ENCODE results near the gene TBX18. TPM values are rescaled to one million over a fixed set of nuclear protein-coding genes. Genes with fewer than 3 reads are reported as not detected.

Gene TBX18
- total and polyA plus RNA-seq, 10 of the 15 experiments (the other 5 are each of a cell fraction or from before 2014, with no cell fraction given): 0.03 to 6.1 (median 0.17) TPM; not detected in 6

DNA sequence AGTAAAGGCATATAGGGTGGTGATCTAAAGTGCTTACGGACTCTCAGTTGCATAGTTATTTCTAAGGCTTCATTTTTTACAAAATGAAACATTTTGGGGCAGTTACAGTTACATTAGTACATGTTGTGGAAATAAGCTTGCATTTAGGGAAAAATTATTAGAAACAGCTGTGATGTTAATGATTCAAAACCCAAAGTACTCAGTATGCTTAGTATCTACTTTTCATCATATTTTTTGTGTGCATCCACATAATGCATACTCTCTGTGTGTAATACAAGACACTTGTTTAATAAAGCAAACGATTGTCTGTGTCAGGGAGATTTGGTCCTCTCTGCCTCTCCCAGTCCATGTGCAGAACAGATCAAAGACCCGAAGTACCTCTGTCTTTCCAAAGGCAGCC lies 11.4 kb upstream of the TBX18 start:
- no peaks in the 10 kb centered on the region for H3K4me1 ChIP-seq (ENCODE audit: control insufficient read depth, insufficient read depth, low read length)
- H3K79me2 ChIP-seq (ENCODE audit: control insufficient read depth, insufficient read depth, low read length): no peaks in the 10 kb centered on the region
- peaks cover 2 to 4% of the 10 kb centered on the region in 2 experiments for H3K27me3 ChIP-seq (replicated peaks in 1 of 2; ENCODE audit: control insufficient read depth in 2 of 2, insufficient read depth in 2 of 2, low read length in 1 of 2)
- in situ Hi-C loops (cut with MboI): no loop called here
- intact Hi-C loops (cut with micrococcal nuclease; ENCODE audit: unreplicated experiment): loop anchor here (1.0 kb wide), 1 partner anchor 347 kb away; no protein-coding TSS in a partner anchor
- H3K9ac ChIP-seq (ENCODE audit: control insufficient read depth, insufficient read depth, low read length): no peak overlapping the region
- no peaks in the 10 kb centered on the region for H3K36me3 ChIP-seq (ENCODE audit: control insufficient read depth in 2 of 2, insufficient read depth in 2 of 2, low read length in 1 of 2)
- no peak overlapping the region for H3K4me2 ChIP-seq (ENCODE audit: control insufficient read depth, insufficient read depth)
- ChIA-PET RAD21 (ENCODE audit: unreplicated experiment) (interaction anchor here (0.8 to 2.4 kb wide), 3 partner anchors 9 to 350 kb away, joined by 3 to 7 read pairs (median 5); no protein-coding TSS in a partner anchor), SMC1A (ENCODE audit: uncharacterized antibody, unreplicated experiment) (interaction anchor here (1.0 to 2.2 kb wide), 6 partner anchors 10 to 491 kb away, joined by 3 to 4 read pairs (median 4); no protein-coding TSS in a partner anchor), POLR2A (no interaction called here), CTCF (interaction anchor here (0.7 to 2.9 kb wide), 8 partner anchors 14 to 701 kb away, joined by 3 to 16 read pairs (median 4); no protein-coding TSS in a partner anchor)
- H3K4me3 ChIP-seq: no peak overlapping the region
- ATAC-seq (no peak), DNase-seq (ENCODE audit: low read depth, low spot score) (no peak), FAIRE-seq (no peak)
- TF ChIP-seq BACH1 (IDR thresholded peaks at IDR 0.05; ENCODE audit: borderline replicate concordance): no peak
- H3K9me3 ChIP-seq (replicated peaks; ENCODE audit: control insufficient read depth, insufficient read depth, low read length): no peaks in the 10 kb centered on the region; the same call in 2 of the 3 replicates
- H3K27ac ChIP-seq (ENCODE audit: control insufficient read depth, insufficient read depth): no peak overlapping the region
- no TSS peak for BruUV-seq (replicated peaks)
- WGBS (ENCODE audit: insufficient coverage, insufficient replicate concordance, low lambda C conversion rate, missing lambda C conversion rate): 23% methylated on average over 3 of the region's 3 CpGs
- no peak overlapping the region for H2AFZ ChIP-seq (ENCODE audit: control insufficient read depth, low read depth, low read length)
- no peaks in the 10 kb centered on the region for H4K20me1 ChIP-seq (ENCODE audit: control insufficient read depth, insufficient read depth)

DNA sequence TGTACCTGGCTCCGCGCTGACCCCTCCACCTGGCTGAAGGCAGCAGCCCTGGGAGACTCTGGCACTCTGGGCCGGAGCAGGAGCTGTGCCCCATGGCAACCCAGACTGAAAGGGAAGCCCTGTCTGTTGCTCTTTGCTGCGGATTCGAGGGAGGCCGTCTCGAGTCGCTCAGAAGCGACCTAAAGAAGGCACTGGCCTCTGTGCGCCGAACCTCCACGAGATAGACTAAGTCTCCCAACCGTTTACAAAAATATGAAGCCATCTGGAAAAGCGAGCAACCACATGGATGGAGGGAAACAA lies 10.5 kb upstream of the TBX18 start:
- ChIA-PET CTCF (interaction anchor here (1.0 to 2.9 kb wide), 4 partner anchors 15 to 353 kb away, joined by 3 to 16 read pairs (median 4); no protein-coding TSS in a partner anchor), SMC1A (ENCODE audit: uncharacterized antibody, unreplicated experiment) (interaction anchor here (1.4 kb wide), 1 partner anchor 352 kb away, joined by 4 read pairs; no protein-coding TSS in a partner anchor), RAD21 (ENCODE audit: unreplicated experiment) (interaction anchor here (0.5 to 2.4 kb wide), 4 partner anchors 10 to 348 kb away, joined by 3 to 7 read pairs (median 4); no protein-coding TSS in a partner anchor), POLR2A (no interaction called here)
- no TSS peak for BruUV-seq (replicated peaks)
- H4K20me1 ChIP-seq (ENCODE audit: control insufficient read depth, insufficient read depth): no peaks in the 10 kb centered on the region
- H3K79me2 ChIP-seq (ENCODE audit: control insufficient read depth, insufficient read depth, low read length): no peaks in the 10 kb centered on the region
- no peaks in the 10 kb centered on the region for H3K4me1 ChIP-seq (ENCODE audit: control insufficient read depth, insufficient read depth, low read length)
- no peak for DNase-seq (ENCODE audit: low read depth, low spot score)
- H3K27ac ChIP-seq (ENCODE audit: control insufficient read depth, insufficient read depth): no peak overlapping the region
- intact Hi-C loops (cut with micrococcal nuclease; ENCODE audit: unreplicated experiment) (loop anchor here (1.0 to 5.0 kb wide), 2 partner anchors 198 to 347 kb away; no protein-coding TSS in a partner anchor), in situ Hi-C loops (cut with MboI) (no loop called here)
- WGBS (ENCODE audit: insufficient coverage, insufficient replicate concordance, low lambda C conversion rate, missing lambda C conversion rate): 25% methylated on average over 14 of the region's 14 CpGs
- peaks cover 2 to 4% of the 10 kb centered on the region in 2 experiments for H3K27me3 ChIP-seq (replicated peaks in 1 of 2; ENCODE audit: control insufficient read depth in 2 of 2, insufficient read depth in 2 of 2, low read length in 1 of 2)
- H3K4me2 ChIP-seq (ENCODE audit: control insufficient read depth, insufficient read depth): 0 out of 2 replicates have a peak overlapping the region, but pooled peaks have one; percentile 9
- no peak overlapping the region for H2AFZ ChIP-seq (ENCODE audit: control insufficient read depth, low read depth, low read length)
- no peak overlapping the region for H3K9ac ChIP-seq (ENCODE audit: control insufficient read depth, insufficient read depth, low read length)
- no peak overlapping the region for H3K4me3 ChIP-seq
- no peak for ATAC-seq
- FAIRE-seq: no peak
- H3K36me3 ChIP-seq (ENCODE audit: control insufficient read depth in 2 of 2, insufficient read depth in 2 of 2, low read length in 1 of 2): no peaks in the 10 kb centered on the region
- no peaks in the 10 kb centered on the region; the same call in 2 of the 3 replicates for H3K9me3 ChIP-seq (replicated peaks; ENCODE audit: control insufficient read depth, insufficient read depth, low read length)
- TF ChIP-seq, protein P1, sequence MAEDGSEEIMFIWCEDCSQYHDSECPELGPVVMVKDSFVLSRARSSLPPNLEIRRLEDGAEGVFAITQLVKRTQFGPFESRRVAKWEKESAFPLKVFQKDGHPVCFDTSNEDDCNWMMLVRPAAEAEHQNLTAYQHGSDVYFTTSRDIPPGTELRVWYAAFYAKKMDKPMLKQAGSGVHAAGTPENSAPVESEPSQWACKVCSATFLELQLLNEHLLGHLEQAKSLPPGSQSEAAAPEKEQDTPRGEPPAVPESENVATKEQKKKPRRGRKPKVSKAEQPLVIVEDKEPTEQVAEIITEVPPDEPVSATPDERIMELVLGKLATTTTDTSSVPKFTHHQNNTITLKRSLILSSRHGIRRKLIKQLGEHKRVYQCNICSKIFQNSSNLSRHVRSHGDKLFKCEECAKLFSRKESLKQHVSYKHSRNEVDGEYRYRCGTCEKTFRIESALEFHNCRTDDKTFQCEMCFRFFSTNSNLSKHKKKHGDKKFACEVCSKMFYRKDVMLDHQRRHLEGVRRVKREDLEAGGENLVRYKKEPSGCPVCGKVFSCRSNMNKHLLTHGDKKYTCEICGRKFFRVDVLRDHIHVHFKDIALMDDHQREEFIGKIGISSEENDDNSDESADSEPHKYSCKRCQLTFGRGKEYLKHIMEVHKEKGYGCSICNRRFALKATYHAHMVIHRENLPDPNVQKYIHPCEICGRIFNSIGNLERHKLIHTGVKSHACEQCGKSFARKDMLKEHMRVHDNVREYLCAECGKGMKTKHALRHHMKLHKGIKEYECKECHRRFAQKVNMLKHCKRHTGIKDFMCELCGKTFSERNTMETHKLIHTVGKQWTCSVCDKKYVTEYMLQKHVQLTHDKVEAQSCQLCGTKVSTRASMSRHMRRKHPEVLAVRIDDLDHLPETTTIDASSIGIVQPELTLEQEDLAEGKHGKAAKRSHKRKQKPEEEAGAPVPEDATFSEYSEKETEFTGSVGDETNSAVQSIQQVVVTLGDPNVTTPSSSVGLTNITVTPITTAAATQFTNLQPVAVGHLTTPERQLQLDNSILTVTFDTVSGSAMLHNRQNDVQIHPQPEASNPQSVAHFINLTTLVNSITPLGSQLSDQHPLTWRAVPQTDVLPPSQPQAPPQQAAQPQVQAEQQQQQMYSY (CRISPR knock-in tag; IDR thresholded peaks at IDR 0.05): no peak
- TF ChIP-seq BHLHE40 (IDR thresholded peaks at IDR 0.05; ENCODE audit: borderline replicate concordance in 1 of 2, low read depth in 2 of 2, low read length in 1 of 2) (no peak), GABPA (IDR thresholded peaks at IDR 0.05; ENCODE audit: low read depth) (no peak), NR2F1 (conservative IDR thresholded peaks at IDR 0.05) (no peak), SMARCA5 (IDR thresholded peaks at IDR 0.05) (no peak), JUND (IDR thresholded peaks at IDR 0.05; ENCODE audit: low read depth, low read length) (no peak), POLR2AphosphoS2 (IDR thresholded peaks at IDR 0.05; ENCODE audit: low read depth, low read length) (no peak), ZNF24 (IDR thresholded peaks at IDR 0.05) (no peak), POLR2AphosphoS5 (IDR thresholded peaks at IDR 0.05; ENCODE audit: low read length) (no peak), CBX3 (IDR thresholded peaks at IDR 0.05; ENCODE audit: borderline replicate concordance, low read depth) (no peak), MTA3 (IDR thresholded peaks at IDR 0.05; ENCODE audit: borderline replicate concordance, low read length) (no peak), TCF12 (IDR thresholded peaks at IDR 0.05; ENCODE audit: low read depth, low read length) (no peak), CHD1 (IDR thresholded peaks at IDR 0.05; ENCODE audit: low read depth, low read length) (no peak)

All from GM12878 (cell line).